ES-I3 (cell line): ENCODE results near the gene RCOR2.
A peak's percentile ranks its signal among the peaks of the same experiment; 100 is the strongest.
"Not testable (repeated sequence)": the region's sequence is repeated elsewhere in the genome, so short reads cannot be mapped to it uniquely, and the experiment has no call there.

ENCODE experiments used
- H3K36me3 ChIP-seq: 2 replicates; pipeline ENCODE4 v1.6.1; 2013; ENCODE audit warnings: mild to moderate bottlenecking, low read length, control low read depth, moderate library complexity; ENCODE audit not compliant: insufficient read depth
- H3K4me1 ChIP-seq: 2 replicates; pipeline ENCODE4 v1.6.1; 2013; ENCODE audit warnings: mild to moderate bottlenecking, control low read depth, low read length; ENCODE audit not compliant: insufficient read depth
- H3K9ac ChIP-seq: 2 replicates; pipeline ENCODE4 v1.6.1; 2013; ENCODE audit warnings: low read depth, mild to moderate bottlenecking, low read length, moderate library complexity
- H3K9me3 ChIP-seq: 2 replicates; pipeline ENCODE4 v1.6.1; 2013; ENCODE audit warnings: mild to moderate bottlenecking, low read length, moderate library complexity; ENCODE audit not compliant: control insufficient read depth, insufficient read depth

Gene RCOR2

GRCh38 chr11:63916837-63917691 lies at the start of gene RCOR2:
RCOR2 (minus strand) TSS chr11:63917164; CDS start chr11:63916456, 708 bp downstream.
- H3K9me3 ChIP-seq: no peaks in the 10 kb centered on the region
- peaks cover 8% of the 10 kb centered on the region; the same call in 1 of the 2 replicates for H3K4me1 ChIP-seq
- H3K36me3 ChIP-seq: no peaks in the 10 kb centered on the region; the same call in 1 of the 2 replicates
- H3K9ac ChIP-seq: peak within 1 kb of the TSS; percentile 80

GRCh38 chr11:63966444-63966843 lies 49.5 kb upstream of the RCOR2 start:
- Histone ChIP-seq H3K4me1 (no peaks in the 10 kb centered on the region; the same call in 1 of the 2 replicates), H3K9me3 (no peaks in the 10 kb centered on the region), H3K36me3 (no peaks in the 10 kb centered on the region), H3K9ac (no peak overlapping the region)

GRCh38 chr11:63963895-63964294 lies 46.9 kb upstream of the RCOR2 start:
- H3K9me3 ChIP-seq, H3K36me3 ChIP-seq: not testable (repeated sequence)

GRCh38 chr11:63961608-63962412 lies 44.8 kb upstream of the RCOR2 start:
- Histone ChIP-seq H3K36me3 (no peaks in the 10 kb centered on the region), H3K4me1 (no peaks in the 10 kb centered on the region; the same call in 1 of the 2 replicates), H3K9ac (no peak overlapping the region)

More at GRCh38 chr11:63963895-63964294, 46.9 kb upstream of the RCOR2 start:
- H3K9ac ChIP-seq, H3K4me1 ChIP-seq: not testable (repeated sequence)

GRCh38 chr11:63958008-63958407 lies 41.0 kb upstream of the RCOR2 start:
- H3K9me3 ChIP-seq: no peaks in the 10 kb centered on the region
- peaks cover 8% of the 10 kb centered on the region; the same call in 1 of the 2 replicates for H3K36me3 ChIP-seq
- no peak overlapping the region for H3K9ac ChIP-seq
- no peaks in the 10 kb centered on the region; the same call in 1 of the 2 replicates for H3K4me1 ChIP-seq

More at GRCh38 chr11:63961608-63962412, 44.8 kb upstream of the RCOR2 start:
- H3K9me3 ChIP-seq: no peaks in the 10 kb centered on the region

GRCh38 chr11:63952570-63952969 lies 35.6 kb upstream of the RCOR2 start:
- H3K4me1 ChIP-seq: no peaks in the 10 kb centered on the region
- no peaks in the 10 kb centered on the region for H3K9me3 ChIP-seq
- peaks cover 8% of the 10 kb centered on the region; the same call in 1 of the 2 replicates for H3K36me3 ChIP-seq
- H3K9ac ChIP-seq: no peak overlapping the region

GRCh38 chr11:63951779-63952536 lies 35.0 kb upstream of the RCOR2 start:
- Histone ChIP-seq H3K9me3 (no peaks in the 10 kb centered on the region), H3K4me1 (no peaks in the 10 kb centered on the region), H3K9ac (no peak overlapping the region), H3K36me3 (peaks cover 8% of the 10 kb centered on the region; the same call in 1 of the 2 replicates)

GRCh38 chr11:63945477-63946163 lies 28.7 kb upstream of the RCOR2 start:
- Histone ChIP-seq H3K4me1 (no peaks in the 10 kb centered on the region), H3K36me3 (no peaks in the 10 kb centered on the region), H3K9ac (no peak overlapping the region), H3K9me3 (no peaks in the 10 kb centered on the region)

GRCh38 chr11:63944987-63945386 lies 28.0 kb upstream of the RCOR2 start:
- no peaks in the 10 kb centered on the region for H3K4me1 ChIP-seq
- no peak overlapping the region for H3K9ac ChIP-seq
- H3K9me3 ChIP-seq: no peaks in the 10 kb centered on the region
- H3K36me3 ChIP-seq: no peaks in the 10 kb centered on the region

- no peaks in the 10 kb centered on the region for H3K4me1 ChIP-seq
Observed at GRCh38 chr11:63942803-63943202, 25.8 kb upstream of the RCOR2 start.

GRCh38 chr11:63941901-63942300 lies 24.9 kb upstream of the RCOR2 start:
- no peaks in the 10 kb centered on the region for H3K36me3 ChIP-seq
- no peak overlapping the region for H3K9ac ChIP-seq
- H3K4me1 ChIP-seq: no peaks in the 10 kb centered on the region
- H3K9me3 ChIP-seq: no peaks in the 10 kb centered on the region

More at GRCh38 chr11:63942803-63943202, 25.8 kb upstream of the RCOR2 start:
- Histone ChIP-seq H3K9ac (no peak overlapping the region), H3K9me3 (no peaks in the 10 kb centered on the region), H3K36me3 (no peaks in the 10 kb centered on the region)

- H3K9ac ChIP-seq: no peak overlapping the region
- no peaks in the 10 kb centered on the region for H3K9me3 ChIP-seq
- H3K36me3 ChIP-seq: no peaks in the 10 kb centered on the region
- H3K4me1 ChIP-seq: no peaks in the 10 kb centered on the region
Observed at GRCh38 chr11:63940786-63941185, 23.8 kb upstream of the RCOR2 start.

GRCh38 chr11:63939397-63939891 lies 22.5 kb upstream of the RCOR2 start:
- no peaks in the 10 kb centered on the region for H3K9me3 ChIP-seq
- no peaks in the 10 kb centered on the region for H3K4me1 ChIP-seq
- peak overlapping the region; percentile 90 for H3K9ac ChIP-seq
- no peaks in the 10 kb centered on the region for H3K36me3 ChIP-seq
